ENCODE measurements around the gene ZBTB44. TPM values are rescaled to one million over a fixed set of nuclear protein-coding genes. Genes with fewer than 3 reads are reported as not detected.

Gene ZBTB44
- total RNA-seq, 1 experiment from 2014 or later, result 41.2 TPM

GRCh38 chr11:130211781-130212401 lies 102.8 kb downstream of the ZBTB44 start:
- TF ChIP-seq CTCF (conservative IDR thresholded peaks at IDR 0.05) (no peak), EZH2 (IDR thresholded peaks at IDR 0.05; ENCODE audit: low read depth) (no peak)
- H3K9me2 ChIP-seq (ENCODE audit: insufficient read depth), result no peaks in the 10 kb centered on the region
- H3K27ac ChIP-seq, result no peak overlapping the region
- DNase-seq, result no peak
- CTCF ChIA-PET, result no interaction called here
- no peaks in the 10 kb centered on the region for H3K79me2 ChIP-seq (ENCODE audit: low read depth)
- no peak overlapping the region for H3K4me3 ChIP-seq
- no peak overlapping the region for H2AFZ ChIP-seq
- no TSS peak for BruUV-seq (replicated peaks)
- no peaks in the 10 kb centered on the region for H3K27me3 ChIP-seq (ENCODE audit: insufficient read depth, low read depth)
- no peaks in the 10 kb centered on the region for H3K9me3 ChIP-seq (ENCODE audit: insufficient read depth, low read depth)
- no peaks in the 10 kb centered on the region; the same call in 1 of the 2 replicates for H3K36me3 ChIP-seq (ENCODE audit: low read depth)
- H3K4me2 ChIP-seq, result no peak overlapping the region
- POLR2A ChIA-PET (ENCODE audit: unreplicated experiment), result no interaction called here
- H4K20me1 ChIP-seq (ENCODE audit: insufficient read depth), result peaks cover 4% of the 10 kb centered on the region
- no peaks in the 10 kb centered on the region for H3K4me1 ChIP-seq (replicated peaks; ENCODE audit: insufficient read depth)
- intact Hi-C loops (cut with micrococcal nuclease; ENCODE audit: unreplicated experiment), result loop anchor here (10.0 kb wide), 1 partner anchor 683 kb away; no protein-coding TSS in a partner anchor
- H3F3A ChIP-seq (ENCODE audit: insufficient read depth, low read depth), result peaks cover 7% of the 10 kb centered on the region; the same call in 1 of the 2 replicates

GRCh38 chr11:130211144-130211543 lies 103.6 kb downstream of the ZBTB44 start:
- H3K9me3 ChIP-seq (ENCODE audit: insufficient read depth, low read depth), result no peaks in the 10 kb centered on the region
- no peaks in the 10 kb centered on the region for H3K27me3 ChIP-seq (ENCODE audit: insufficient read depth, low read depth)
- BruUV-seq (replicated peaks), result no TSS peak
- DNase-seq, result no peak
- no peaks in the 10 kb centered on the region; the same call in 1 of the 2 replicates for H3K36me3 ChIP-seq (ENCODE audit: low read depth)
- H3K4me3 ChIP-seq, result no peak overlapping the region
- intact Hi-C loops (cut with micrococcal nuclease; ENCODE audit: unreplicated experiment), result loop anchor here (10.0 kb wide), 1 partner anchor 684 kb away; no protein-coding TSS in a partner anchor
- H3F3A ChIP-seq (ENCODE audit: insufficient read depth, low read depth), result peaks cover 7% of the 10 kb centered on the region; the same call in 1 of the 2 replicates
- POLR2A ChIA-PET (ENCODE audit: unreplicated experiment), result no interaction called here
- no peak for TF ChIP-seq CTCF (conservative IDR thresholded peaks at IDR 0.05)
- TF ChIP-seq EZH2 (IDR thresholded peaks at IDR 0.05; ENCODE audit: low read depth), result no peak
- no peak overlapping the region for H3K4me2 ChIP-seq
- H4K20me1 ChIP-seq (ENCODE audit: insufficient read depth), result peaks cover 4% of the 10 kb centered on the region
- H3K9me2 ChIP-seq (ENCODE audit: insufficient read depth), result no peaks in the 10 kb centered on the region
- no peaks in the 10 kb centered on the region for H3K4me1 ChIP-seq (replicated peaks; ENCODE audit: insufficient read depth)
- no peak overlapping the region for H2AFZ ChIP-seq
- no peak overlapping the region for H3K27ac ChIP-seq
- CTCF ChIA-PET, result interaction anchor here (0.6 kb wide), 1 partner anchor 344 kb away, joined by 4 read pairs; no protein-coding TSS in a partner anchor
- no peaks in the 10 kb centered on the region for H3K79me2 ChIP-seq (ENCODE audit: low read depth)

- Histone ChIP-seq H3K9me2 (ENCODE audit: insufficient read depth) (no peaks in the 10 kb centered on the region), H3K9me3 (ENCODE audit: insufficient read depth, low read depth) (no peaks in the 10 kb centered on the region), H3K36me3 (ENCODE audit: low read depth) (no peaks in the 10 kb centered on the region; the same call in 1 of the 2 replicates), H3K79me2 (ENCODE audit: low read depth) (no peaks in the 10 kb centered on the region), H3K4me2 (no peak overlapping the region), H2AFZ (no peak overlapping the region), H4K20me1 (ENCODE audit: insufficient read depth) (no peaks in the 10 kb centered on the region; the same call in none of the 2 replicates), H3K27ac (no peak overlapping the region), H3F3A (ENCODE audit: insufficient read depth, low read depth) (peaks cover 7% of the 10 kb centered on the region; the same call in 1 of the 2 replicates), H3K4me1 (replicated peaks; ENCODE audit: insufficient read depth) (no peaks in the 10 kb centered on the region), H3K27me3 (ENCODE audit: insufficient read depth, low read depth) (no peaks in the 10 kb centered on the region), H3K4me3 (no peak overlapping the region)
- intact Hi-C loops (cut with micrococcal nuclease; ENCODE audit: unreplicated experiment), result loop anchor here (10.0 kb wide), 1 partner anchor 685 kb away; no protein-coding TSS in a partner anchor
- no peak for DNase-seq
- CTCF ChIA-PET, result no interaction called here
- BruUV-seq (replicated peaks), result TSS peak; percentile 50
- TF ChIP-seq CTCF (conservative IDR thresholded peaks at IDR 0.05) (no peak), EZH2 (IDR thresholded peaks at IDR 0.05; ENCODE audit: low read depth) (no peak)
- POLR2A ChIA-PET (ENCODE audit: unreplicated experiment), result no interaction called here
Measured at GRCh38 chr11:130209954-130210854, 104.5 kb downstream of the ZBTB44 start.

Data from PC-9 (cell line).